Activated naive CD8-positive, alpha-beta T cell treated with anti-CD3 and anti-CD28 coated beads, Interleukin-2, amount 50 U/mL, for 16 hours (primary cell): Measurements from ENCODE around the gene STARD13.
"Not testable (repeated sequence)": the region's sequence is repeated elsewhere in the genome, so short reads cannot be mapped to it uniquely, and the experiment has no call there.

Experiments
- DNase-seq: peaks from one replicate; pipeline ENCODE4 v3.0.0-alpha.2; 2020; ENCODE audit warnings: low read depth, low spot score

The STARD13 gene

GRCh38 chr13:33180122-33180804 lies 105.3 kb downstream of the STARD13 start:
- DNase-seq: no peak

DNA sequence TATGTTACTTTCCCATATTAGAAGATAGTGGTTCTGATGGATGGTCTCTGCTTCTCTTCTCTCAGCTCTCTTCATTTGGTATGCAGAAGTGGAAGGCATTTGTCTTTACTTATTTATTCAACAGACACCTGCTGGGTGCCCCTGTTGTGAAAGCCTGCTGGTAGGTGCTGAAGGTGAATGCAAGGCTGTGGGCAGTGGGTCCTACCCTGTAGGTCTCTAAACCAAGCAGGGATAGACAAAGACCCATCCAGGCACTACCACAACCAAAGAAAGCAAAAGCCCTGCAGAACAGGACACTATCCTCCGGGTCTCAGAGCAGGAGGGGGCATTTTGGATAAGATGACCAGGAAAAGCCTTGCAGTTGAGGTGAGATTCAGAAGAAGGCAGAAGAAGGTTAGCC lies 106.1 kb downstream of the STARD13 start:
- no peak for DNase-seq

- no peak for DNase-seq
Measured at GRCh38 chr13:33178209-33178840, 107.2 kb downstream of the STARD13 start.

DNA sequence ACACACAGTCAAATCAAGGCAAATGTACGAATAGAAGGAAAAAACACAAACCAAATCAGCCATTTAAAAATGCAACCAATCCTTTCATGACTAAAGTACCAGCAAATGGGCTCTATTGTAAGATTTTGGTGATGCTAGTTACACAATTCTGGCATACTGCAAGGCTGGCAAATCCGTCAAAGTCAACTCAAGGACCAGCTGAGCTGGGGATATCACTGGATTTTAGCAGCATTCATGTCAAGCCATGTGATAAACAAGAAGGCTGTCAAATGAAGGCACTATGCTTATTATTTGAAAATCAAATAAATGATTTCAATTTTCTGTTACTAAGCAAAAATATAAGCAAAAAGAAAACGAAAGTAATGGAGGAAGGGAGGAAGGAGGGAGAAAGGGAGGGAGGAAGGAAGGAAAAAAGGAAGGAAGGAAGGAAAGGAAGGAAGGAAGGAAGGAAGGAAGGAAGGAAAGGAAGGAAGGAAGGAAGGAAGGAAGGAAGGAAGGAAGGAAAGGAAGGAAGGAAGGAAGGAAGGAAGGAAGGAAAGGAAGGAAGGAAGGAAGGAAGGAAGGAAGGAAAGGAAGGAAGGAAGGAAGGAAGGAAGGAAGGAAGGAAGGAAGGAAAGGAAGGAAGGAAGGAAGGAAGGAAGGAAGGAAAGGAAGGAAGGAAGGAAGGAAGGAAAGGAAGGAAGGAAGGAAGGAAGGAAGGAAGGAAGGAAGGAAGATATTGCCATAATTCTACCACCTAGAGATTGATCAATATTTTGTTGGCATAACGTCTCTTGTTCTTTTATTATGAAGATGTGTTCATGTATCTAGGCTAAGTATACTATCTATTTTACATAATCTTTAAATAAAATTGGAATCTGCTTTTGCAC lies 108.0 kb downstream of the STARD13 start:
- DNase-seq: not testable (repeated sequence)

GRCh38 chr13:33176526-33176925 lies 109.0 kb downstream of the STARD13 start:
- no peak for DNase-seq

GRCh38 chr13:33175991-33176390 lies 109.6 kb downstream of the STARD13 start:
- DNase-seq: no peak

- no peak for DNase-seq
Measured at GRCh38 chr13:33174931-33175330, 110.6 kb downstream of the STARD13 start.

DNA sequence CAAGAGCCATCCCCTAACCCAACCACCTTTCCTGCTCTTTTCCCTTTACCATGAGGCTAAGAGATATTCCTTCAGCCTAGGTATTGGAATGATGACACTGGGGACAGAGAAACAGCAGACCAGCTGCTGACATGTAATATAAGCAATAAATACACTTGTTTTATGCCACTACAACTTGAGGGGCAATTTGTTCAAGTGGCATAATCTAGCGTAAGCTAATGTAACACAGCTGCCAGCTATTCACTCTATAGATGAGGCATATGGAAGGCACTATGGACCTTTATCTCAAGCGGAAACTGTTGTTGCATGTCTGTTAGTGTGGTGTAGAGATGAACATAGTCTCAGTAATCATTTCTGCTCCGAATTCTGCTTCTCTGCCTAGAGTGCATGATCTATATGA lies 111.1 kb downstream of the STARD13 start:
- no peak for DNase-seq

DNA sequence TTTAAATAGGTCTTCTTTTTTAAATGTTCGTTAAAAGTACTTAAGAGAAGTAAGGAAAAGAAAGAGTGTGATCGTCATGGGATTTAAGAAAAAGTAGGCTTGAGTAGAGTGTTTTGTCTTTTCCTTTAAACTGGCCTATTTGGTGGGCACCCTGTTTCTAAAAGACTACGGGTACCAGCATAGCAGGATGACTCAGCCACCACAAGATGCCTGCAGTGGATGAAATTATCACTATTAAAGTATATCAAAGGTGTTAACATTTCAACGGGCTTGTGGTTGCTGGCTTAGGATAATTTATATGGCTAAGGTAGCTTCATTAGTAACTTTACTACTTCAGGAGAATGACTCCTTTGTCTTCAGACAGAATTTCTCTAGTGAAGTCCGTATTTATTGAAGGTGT lies 112.6 kb downstream of the STARD13 start:
- no peak for DNase-seq

DNA sequence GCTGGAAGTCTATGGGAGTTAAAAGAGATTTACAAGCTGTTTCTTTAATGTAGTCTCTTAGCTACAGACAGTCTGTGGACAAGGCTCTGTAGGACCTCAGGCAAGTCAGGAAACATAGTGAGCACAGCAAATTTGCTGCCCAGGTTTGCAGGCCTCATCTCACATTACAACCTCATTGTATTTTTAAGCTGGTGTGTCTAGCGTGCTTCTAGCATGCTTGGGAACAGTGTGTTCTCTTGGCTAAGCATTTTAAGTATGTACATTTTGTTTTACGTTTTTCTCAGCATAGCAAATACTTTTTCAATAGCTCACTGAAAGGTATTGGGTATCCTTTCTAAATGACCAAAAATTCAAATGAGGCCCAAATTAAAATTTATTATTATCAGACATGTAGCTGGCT lies 113.2 kb downstream of the STARD13 start:
- DNase-seq: no peak

- DNase-seq: no peak
Measured at GRCh38 chr13:33169273-33169980, 116.1 kb downstream of the STARD13 start.

GRCh38 chr13:33168321-33168960 lies 117.1 kb downstream of the STARD13 start:
- no peak for DNase-seq

GRCh38 chr13:33167491-33167890 lies 118.1 kb downstream of the STARD13 start:
- no peak for DNase-seq

GRCh38 chr13:33165787-33166186 lies 119.8 kb downstream of the STARD13 start:
- no peak for DNase-seq

DNA sequence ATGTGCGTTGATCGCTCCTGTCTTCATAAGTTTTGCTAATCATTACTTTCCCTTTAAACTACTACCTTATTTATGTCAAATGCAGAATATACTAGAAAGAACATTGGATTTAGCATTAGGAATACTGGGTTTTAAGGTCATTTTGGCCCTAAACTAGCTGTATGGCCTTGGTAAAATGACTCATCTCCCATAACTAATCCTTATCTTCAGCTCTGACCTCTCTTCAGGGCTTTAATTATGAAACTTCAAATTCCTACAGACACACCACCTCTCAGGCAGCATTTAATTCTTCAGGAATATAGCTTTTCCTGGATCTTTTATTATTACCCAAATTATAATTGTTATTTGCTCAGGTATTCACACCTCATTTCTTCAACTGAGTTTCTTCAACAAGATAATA lies 121.2 kb downstream of the STARD13 start:
- no peak for DNase-seq

- not testable (repeated sequence) for DNase-seq
Measured at GRCh38 chr13:33162725-33163124, 122.8 kb downstream of the STARD13 start.

DNA sequence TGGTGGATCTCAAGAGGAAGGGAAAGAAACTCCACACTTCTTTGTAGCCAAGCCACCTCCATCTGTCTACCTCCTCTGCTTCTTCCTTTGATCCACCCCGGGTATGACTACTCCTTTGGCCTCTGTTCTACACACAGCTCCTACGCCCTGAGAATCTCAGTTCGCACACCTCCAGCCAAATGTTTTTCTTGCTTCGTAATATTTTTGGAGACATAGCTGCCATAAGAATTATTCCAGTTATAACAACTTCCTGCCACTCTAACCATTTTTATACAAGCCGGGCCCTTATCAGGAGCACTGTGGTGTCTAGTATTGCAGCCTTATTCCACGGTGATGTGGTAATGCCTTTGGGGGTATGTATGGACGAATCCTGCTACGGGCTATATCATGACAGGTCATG lies 126.7 kb downstream of the STARD13 start:
- DNase-seq: no peak

DNA sequence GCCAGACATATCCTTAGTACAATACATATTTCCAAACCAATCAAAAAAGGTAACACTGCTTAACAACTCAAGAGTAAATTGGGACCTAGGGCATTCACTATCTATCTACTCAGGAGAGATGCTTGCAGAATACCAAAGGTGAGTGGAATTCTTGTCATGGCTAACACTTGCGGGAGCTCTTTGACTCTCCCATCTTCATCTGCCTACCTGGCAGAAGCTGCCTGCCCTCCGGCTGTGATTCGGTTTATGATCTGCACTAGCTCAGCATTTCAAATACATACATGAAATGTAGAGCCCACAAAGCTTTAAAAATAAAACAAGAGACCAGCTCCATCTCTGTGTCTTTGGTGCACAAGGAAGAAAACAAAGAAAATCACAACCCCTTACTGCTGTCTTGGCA lies 127.3 kb downstream of the STARD13 start:
- DNase-seq: no peak

DNA sequence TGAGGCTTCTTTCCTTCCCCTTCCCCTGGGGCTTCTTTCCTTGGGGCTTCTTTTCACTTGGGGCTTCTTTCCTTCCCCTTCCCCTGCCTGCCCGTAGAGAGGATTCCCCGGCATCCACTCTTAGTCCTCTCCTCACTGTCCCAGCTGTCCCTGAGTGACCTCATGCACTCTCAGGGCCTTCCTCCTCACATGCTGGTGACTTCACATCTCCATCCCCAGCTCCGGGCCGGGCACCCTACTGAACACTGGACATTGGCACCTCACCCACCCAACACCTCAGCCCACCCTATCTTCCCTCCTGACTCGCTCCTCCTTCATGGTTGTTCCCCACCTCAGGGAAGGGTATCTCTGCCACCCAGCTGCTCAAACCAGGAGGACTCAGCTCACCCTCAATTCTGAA lies 130.6 kb downstream of the STARD13 start:
- DNase-seq: no peak

- DNase-seq: no peak
Measured at GRCh38 chr13:33153421-33154404, 131.8 kb downstream of the STARD13 start.
